HCT116 (cell line): ENCODE measurements around the gene ZC3H12D. TPM values are rescaled to one million over a fixed set of nuclear protein-coding genes. Genes with fewer than 3 reads are reported as not detected.

Source experiments
- ATAC-seq: fragments of 200-7000 bp; cut with Tn5 transposase; 2 replicates; pipeline ENCODE4 v1.9.1; 2020; ENCODE audit warnings: mild to moderate bottlenecking, moderate library complexity
- BruUV-seq: library from RNA; stranded (reverse); fragments of 400-500 nt; replicated peaks from 2 replicates; lab custom pipeline; 2021; lab: Mats Ljungman, UMichigan
- CTCF ChIA-PET: fragments of 300-600 bp; sonication (Branson Sonifier 250); formaldehyde crosslinking; loops from one replicate; lab custom pipeline; 2021; ENCODE audit warnings: antibody characterized with exemption; lab: Charles Lee
- POLR2A ChIA-PET: fragments of 300-600, 350-600 bp; sonication (Branson Sonifier 250); formaldehyde crosslinking; loops from one replicate; lab custom pipeline; 2021; ENCODE audit warnings: antibody characterized with exemption; lab: Charles Lee
- RAD21 ChIA-PET, 2 experiments: fragments of 300-600 bp; sonication (Branson Sonifier 250); formaldehyde crosslinking; loops; one replicate each; lab custom pipeline; 2023; ENCODE audit warnings: low total read pairs in 2 of 2; ENCODE audit not compliant: uncharacterized antibody in 2 of 2, unreplicated experiment in 2 of 2, low non-redundant PET in 1 of 2; lab: Charles Lee
- DNase-seq: peaks from one replicate; pipeline ENCODE4 v3.0.0-alpha.2; 2010; ENCODE audit warnings: low read depth, low spot score
- H2AFZ ChIP-seq: fragments of 200-600 bp; shearing (Covaris generic), sonication (generic); 2 replicates; pipeline ENCODE4 v1.6.1; 2017; ENCODE audit warnings: low read depth, mixed run types, mixed read lengths, antibody characterized with exemption, low read length; ENCODE audit not compliant: poor library complexity, severe bottlenecking
- H3K27ac ChIP-seq: 2 replicates; pipeline ENCODE4 v1.5.1; 2012; ENCODE audit warnings: low read depth, low read length
- H3K27me3 ChIP-seq: fragments of 200-600 bp; sonication (generic); 2 replicates; pipeline ENCODE4 v1.6.1; 2016; ENCODE audit warnings: mixed run types, low read length, mixed read lengths; ENCODE audit not compliant: insufficient read depth
- H3K36me3 ChIP-seq, 2 experiments: fragments of 200-500 bp in 1 of 2; fragments of 200-600 bp in 1 of 2; sonication (Bioruptor generic) in 1 of 2; sonication (generic) in 1 of 2; 2 replicates each; pipeline versions ENCODE4 v1.5.1 to v1.6.1; 2014 to 2016; ENCODE audit warnings: low read length in 2 of 2, inconsistent platforms in 1 of 2, mixed read lengths in 1 of 2, mixed run types in 1 of 2; ENCODE audit not compliant: insufficient read depth in 2 of 2, control insufficient read depth in 1 of 2
- H3K4me1 ChIP-seq, 2 experiments: fragments of 200-600 bp in 1 of 2; sonication (generic) in 1 of 2; 2 replicates each; pipeline versions ENCODE4 v1.5.1 to v1.6.1; 2012 to 2017; ENCODE audit warnings: low read length in 2 of 2, inconsistent platforms in 1 of 2, mild to moderate bottlenecking in 1 of 2, mixed read lengths in 1 of 2, mixed run types in 1 of 2, moderate library complexity in 1 of 2; ENCODE audit not compliant: insufficient read depth in 2 of 2, control insufficient read depth in 1 of 2
- H3K4me2 ChIP-seq: fragments of 200-600 bp; sonication (generic); 2 replicates; pipeline ENCODE4 v1.6.1; 2017; ENCODE audit warnings: mixed run types, low read length, mixed read lengths
- H3K4me3 ChIP-seq, 2 experiments: fragments of 200-600 bp in 1 of 2; sonication (generic) in 1 of 2; replicated peaks in 1 of 2; 2 replicates each; pipeline ENCODE4 v1.5.1; 2011 to 2016; ENCODE audit warnings: low read length in 2 of 2, control low read depth in 1 of 2, low read depth in 1 of 2, mild to moderate bottlenecking in 1 of 2, mixed read lengths in 1 of 2, mixed run types in 1 of 2
- H3K79me2 ChIP-seq: fragments of 200-600 bp; sonication (generic); 2 replicates; pipeline ENCODE4 v1.6.1; 2017; ENCODE audit warnings: mild to moderate bottlenecking, mixed run types, low read length, moderate library complexity, mixed read lengths; ENCODE audit not compliant: insufficient read depth
- H3K9ac ChIP-seq: fragments of 200-600 bp; sonication (generic); 2 replicates; pipeline ENCODE4 v1.6.1; 2016; ENCODE audit warnings: low read length, mixed read lengths
- H3K9me2 ChIP-seq: fragments of 200-600 bp; sonication (generic), shearing (Covaris generic); 2 replicates; pipeline ENCODE4 v1.6.1; 2017; ENCODE audit warnings: mixed run types, mild to moderate bottlenecking, moderate library complexity; ENCODE audit not compliant: insufficient read depth
- H3K9me3 ChIP-seq, 2 experiments: fragments of 200-500 bp in 1 of 2; fragments of 200-600 bp in 1 of 2; sonication (Bioruptor generic) in 1 of 2; sonication (generic) in 1 of 2; 2 replicates each; pipeline ENCODE4 v1.6.1; 2014 to 2017; ENCODE audit warnings: low read length in 2 of 2, mixed read lengths in 2 of 2, inconsistent platforms in 1 of 2, low read depth in 1 of 2, mild to moderate bottlenecking in 1 of 2, mixed run types in 1 of 2, moderate library complexity in 1 of 2; ENCODE audit not compliant: control insufficient read depth in 1 of 2, insufficient read depth in 1 of 2
- H4K20me1 ChIP-seq: fragments of 200-600 bp; sonication (generic), shearing (Covaris generic); 2 replicates; pipeline ENCODE4 v1.6.1; 2017; ENCODE audit warnings: mixed run types, mild to moderate bottlenecking, moderate library complexity; ENCODE audit not compliant: insufficient read depth
- CEBPB ChIP-seq: IDR thresholded peaks from 2 replicates; pipeline ENCODE4 v1.6.1; 2012; ENCODE audit warnings: low read depth
- ELF1 ChIP-seq: IDR thresholded peaks from 2 replicates; pipeline ENCODE4 v1.6.1; 2012; ENCODE audit warnings: low read depth, borderline replicate concordance
- EZH2 ChIP-seq: fragments of 200-600 bp; sonication (generic); IDR thresholded peaks from 2 replicates; pipeline ENCODE4 v1.6.1; 2017; ENCODE audit warnings: antibody characterized with exemption, mixed run types
- EZH2phosphoT487 ChIP-seq: fragments of 200-600 bp; IDR thresholded peaks from 2 replicates; pipeline ENCODE4 v1.6.1; 2018; ENCODE audit warnings: antibody characterized with exemption, borderline replicate concordance
- FOSL1 ChIP-seq: IDR thresholded peaks from 2 replicates; pipeline ENCODE4 v1.6.1; 2012; ENCODE audit warnings: low read depth
- MAX ChIP-seq: IDR thresholded peaks from 2 replicates; pipeline ENCODE4 v1.6.1; 2012
- POLR2A ChIP-seq: IDR thresholded peaks from 2 replicates; pipeline ENCODE4 v1.7.0; 2011; ENCODE audit warnings: borderline replicate concordance; ENCODE audit not compliant: insufficient read depth, insufficient read length; ENCODE audit errors: extremely low read depth
- POLR2AphosphoS5 ChIP-seq: IDR thresholded peaks from 2 replicates; pipeline ENCODE4 v1.6.1; 2011; ENCODE audit warnings: mild to moderate bottlenecking, low read depth, low read length, moderate library complexity
- SIN3A ChIP-seq: IDR thresholded peaks from 2 replicates; pipeline ENCODE4 v1.6.1; 2012; ENCODE audit warnings: low read depth
- SRF ChIP-seq: IDR thresholded peaks from 2 replicates; pipeline ENCODE4 v1.6.1; 2012; ENCODE audit warnings: low read depth
- TCF7L2 ChIP-seq: IDR thresholded peaks from 2 replicates; pipeline ENCODE4 v1.7.0; 2011; ENCODE audit warnings: borderline replicate concordance, inconsistent platforms; ENCODE audit not compliant: insufficient read depth, insufficient read length; ENCODE audit errors: extremely low read depth
- YY1 ChIP-seq: IDR thresholded peaks from 2 replicates; pipeline ENCODE4 v1.6.1; 2011; ENCODE audit warnings: low read length, low read depth, moderate library complexity, mild to moderate bottlenecking; ENCODE audit not compliant: insufficient replicate concordance; ENCODE audit errors: extremely low read depth
- ZFX ChIP-seq: fragments of 450-650 bp; IDR thresholded peaks from 2 replicates; pipeline ENCODE4 v1.6.1; 2017
- intact Hi-C: fragments of 100-400 bp; cut with micrococcal nuclease; formaldehyde crosslinking; loops from 2 replicates; pipeline ENCODE4 v1.10.0; 2022
- total RNA-seq: library from RNA; stranded (reverse); gene quantifications from one replicate; pipeline ENCODE4 v1.2.1, GENCODE V29; 2021; ENCODE audit not compliant: unreplicated experiment
- TF ChIP-seq, protein P1 (sequence below): IDR thresholded peaks from 2 replicates; pipeline ENCODE4 v1.6.1; 2012
- TF ChIP-seq, protein P2 (sequence below): IDR thresholded peaks from 2 replicates; pipeline ENCODE4 v1.6.1; 2011; ENCODE audit warnings: mild to moderate bottlenecking, low read length, moderate library complexity; ENCODE audit not compliant: insufficient replicate concordance; ENCODE audit errors: extremely low read depth
- TF ChIP-seq, protein P3 (sequence below): IDR thresholded peaks from 2 replicates; pipeline ENCODE4 v1.6.1; 2012; ENCODE audit warnings: low read depth

ZC3H12D gene
- total RNA-seq, 1 experiment from 2014 or later, result 0.30 TPM

DNA sequence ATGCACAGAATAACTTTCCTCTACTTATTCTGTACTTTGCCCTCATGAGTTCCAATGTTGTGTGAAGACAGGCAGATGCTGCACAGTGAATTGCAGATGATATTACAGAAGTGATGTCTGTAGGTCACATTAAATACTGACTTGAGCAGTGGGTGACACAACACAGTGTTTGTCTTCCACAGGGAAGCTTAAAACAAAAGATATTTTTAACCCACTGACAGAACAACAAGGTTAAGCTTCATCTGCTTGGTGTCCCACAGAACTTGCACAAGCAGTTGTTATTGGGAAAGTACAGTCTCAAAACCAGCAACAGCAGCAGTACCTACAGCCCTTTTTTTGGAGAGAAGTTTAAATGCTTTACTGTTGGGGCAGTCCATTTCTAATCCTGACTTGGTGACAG is 74.3 kb downstream of the ZC3H12D start:
- Histone ChIP-seq H3K27ac (no peak overlapping the region), H2AFZ (no peak overlapping the region), H3K4me2 (no peak overlapping the region), H3K9ac (no peak overlapping the region), H3K36me3 (peaks cover 0 to 8% of the 10 kb centered on the region in 2 experiments; a peak in 3 of 4 replicates), H3K9me2 (no peaks in the 10 kb centered on the region), H3K79me2 (no peaks in the 10 kb centered on the region), H3K4me3 (no peak overlapping the region), H4K20me1 (no peaks in the 10 kb centered on the region), H3K4me1 (no peaks in the 10 kb centered on the region), H3K27me3 (no peaks in the 10 kb centered on the region), H3K9me3 (no peaks in the 10 kb centered on the region)
- BruUV-seq, result no TSS peak
- CTCF ChIA-PET, result no interaction called here
- POLR2A ChIA-PET, result no interaction called here
- DNase-seq (no peak), ATAC-seq (no peak)
- TF ChIP-seq, protein P1, sequence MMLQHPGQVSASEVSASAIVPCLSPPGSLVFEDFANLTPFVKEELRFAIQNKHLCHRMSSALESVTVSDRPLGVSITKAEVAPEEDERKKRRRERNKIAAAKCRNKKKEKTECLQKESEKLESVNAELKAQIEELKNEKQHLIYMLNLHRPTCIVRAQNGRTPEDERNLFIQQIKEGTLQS, result no peak
- TF ChIP-seq TCF7L2, result no peak
- no peak for TF ChIP-seq SRF
- RAD21 ChIA-PET, result no interaction called here
- intact Hi-C loops, result no loop called here

DNA sequence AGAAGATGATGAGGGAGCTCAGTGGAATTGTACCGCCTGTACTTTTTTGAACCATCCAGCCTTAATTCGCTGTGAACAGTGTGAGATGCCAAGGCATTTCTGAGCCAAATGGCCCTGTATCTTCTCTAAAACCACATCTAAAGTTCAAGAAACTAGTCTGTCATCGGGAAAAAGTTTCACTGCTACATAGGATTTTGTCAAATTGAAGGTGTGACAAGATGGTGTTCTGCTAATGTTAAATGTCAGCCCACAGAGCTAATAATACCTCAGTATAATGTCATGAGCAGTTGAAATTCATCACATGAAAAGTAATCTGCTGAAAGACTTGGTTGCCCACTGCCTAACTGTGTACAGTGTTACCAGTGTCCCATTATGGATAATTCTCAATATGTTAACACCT is 75.2 kb downstream of the ZC3H12D start:
- Histone ChIP-seq H3K79me2 (no peaks in the 10 kb centered on the region), H3K4me1 (no peaks in the 10 kb centered on the region), H3K9me3 (no peaks in the 10 kb centered on the region), H3K9me2 (no peaks in the 10 kb centered on the region), H3K4me2 (no peak overlapping the region), H3K9ac (no peak overlapping the region), H3K27ac (no peak overlapping the region), H3K27me3 (no peaks in the 10 kb centered on the region), H4K20me1 (no peaks in the 10 kb centered on the region), H2AFZ (no peak overlapping the region), H3K4me3 (no peak overlapping the region), H3K36me3 (peaks cover 0 to 10% of the 10 kb centered on the region in 2 experiments; a peak in 3 of 4 replicates)
- DNase-seq, result no peak
- intact Hi-C loops, result no loop called here
- ChIA-PET CTCF (no interaction called here), RAD21 (no interaction called here), POLR2A (no interaction called here)
- BruUV-seq, result no TSS peak
- no peak for ATAC-seq
- TF ChIP-seq EZH2 (no peak), POLR2A (no peak), YY1 (no peak), POLR2AphosphoS5 (no peak), ELF1 (no peak), FOSL1 (no peak), CEBPB (no peak), EZH2phosphoT487 (no peak), SIN3A (no peak), TCF7L2 (no peak), SRF (no peak), MAX (no peak), ZFX (no peak)
- TF ChIP-seq, protein P2, sequence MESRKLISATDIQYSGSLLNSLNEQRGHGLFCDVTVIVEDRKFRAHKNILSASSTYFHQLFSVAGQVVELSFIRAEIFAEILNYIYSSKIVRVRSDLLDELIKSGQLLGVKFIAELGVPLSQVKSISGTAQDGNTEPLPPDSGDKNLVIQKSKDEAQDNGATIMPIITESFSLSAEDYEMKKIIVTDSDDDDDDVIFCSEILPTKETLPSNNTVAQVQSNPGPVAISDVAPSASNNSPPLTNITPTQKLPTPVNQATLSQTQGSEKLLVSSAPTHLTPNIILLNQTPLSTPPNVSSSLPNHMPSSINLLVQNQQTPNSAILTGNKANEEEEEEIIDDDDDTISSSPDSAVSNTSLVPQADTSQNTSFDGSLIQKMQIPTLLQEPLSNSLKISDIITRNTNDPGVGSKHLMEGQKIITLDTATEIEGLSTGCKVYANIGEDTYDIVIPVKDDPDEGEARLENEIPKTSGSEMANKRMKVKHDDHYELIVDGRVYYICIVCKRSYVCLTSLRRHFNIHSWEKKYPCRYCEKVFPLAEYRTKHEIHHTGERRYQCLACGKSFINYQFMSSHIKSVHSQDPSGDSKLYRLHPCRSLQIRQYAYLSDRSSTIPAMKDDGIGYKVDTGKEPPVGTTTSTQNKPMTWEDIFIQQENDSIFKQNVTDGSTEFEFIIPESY, result no peak
- TF ChIP-seq, protein P3, sequence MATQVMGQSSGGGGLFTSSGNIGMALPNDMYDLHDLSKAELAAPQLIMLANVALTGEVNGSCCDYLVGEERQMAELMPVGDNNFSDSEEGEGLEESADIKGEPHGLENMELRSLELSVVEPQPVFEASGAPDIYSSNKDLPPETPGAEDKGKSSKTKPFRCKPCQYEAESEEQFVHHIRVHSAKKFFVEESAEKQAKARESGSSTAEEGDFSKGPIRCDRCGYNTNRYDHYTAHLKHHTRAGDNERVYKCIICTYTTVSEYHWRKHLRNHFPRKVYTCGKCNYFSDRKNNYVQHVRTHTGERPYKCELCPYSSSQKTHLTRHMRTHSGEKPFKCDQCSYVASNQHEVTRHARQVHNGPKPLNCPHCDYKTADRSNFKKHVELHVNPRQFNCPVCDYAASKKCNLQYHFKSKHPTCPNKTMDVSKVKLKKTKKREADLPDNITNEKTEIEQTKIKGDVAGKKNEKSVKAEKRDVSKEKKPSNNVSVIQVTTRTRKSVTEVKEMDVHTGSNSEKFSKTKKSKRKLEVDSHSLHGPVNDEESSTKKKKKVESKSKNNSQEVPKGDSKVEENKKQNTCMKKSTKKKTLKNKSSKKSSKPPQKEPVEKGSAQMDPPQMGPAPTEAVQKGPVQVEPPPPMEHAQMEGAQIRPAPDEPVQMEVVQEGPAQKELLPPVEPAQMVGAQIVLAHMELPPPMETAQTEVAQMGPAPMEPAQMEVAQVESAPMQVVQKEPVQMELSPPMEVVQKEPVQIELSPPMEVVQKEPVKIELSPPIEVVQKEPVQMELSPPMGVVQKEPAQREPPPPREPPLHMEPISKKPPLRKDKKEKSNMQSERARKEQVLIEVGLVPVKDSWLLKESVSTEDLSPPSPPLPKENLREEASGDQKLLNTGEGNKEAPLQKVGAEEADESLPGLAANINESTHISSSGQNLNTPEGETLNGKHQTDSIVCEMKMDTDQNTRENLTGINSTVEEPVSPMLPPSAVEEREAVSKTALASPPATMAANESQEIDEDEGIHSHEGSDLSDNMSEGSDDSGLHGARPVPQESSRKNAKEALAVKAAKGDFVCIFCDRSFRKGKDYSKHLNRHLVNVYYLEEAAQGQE, result no peak
